GM21447 (cell line): ENCODE results near the gene BRSK1.

ENCODE experiments used
- ATAC-seq: cut with Tn5 transposase; IDR thresholded peaks from one replicate; pipeline ENCODE4 v1.9.1; 2021; ENCODE audit not compliant: unreplicated experiment

Gene BRSK1

DNA sequence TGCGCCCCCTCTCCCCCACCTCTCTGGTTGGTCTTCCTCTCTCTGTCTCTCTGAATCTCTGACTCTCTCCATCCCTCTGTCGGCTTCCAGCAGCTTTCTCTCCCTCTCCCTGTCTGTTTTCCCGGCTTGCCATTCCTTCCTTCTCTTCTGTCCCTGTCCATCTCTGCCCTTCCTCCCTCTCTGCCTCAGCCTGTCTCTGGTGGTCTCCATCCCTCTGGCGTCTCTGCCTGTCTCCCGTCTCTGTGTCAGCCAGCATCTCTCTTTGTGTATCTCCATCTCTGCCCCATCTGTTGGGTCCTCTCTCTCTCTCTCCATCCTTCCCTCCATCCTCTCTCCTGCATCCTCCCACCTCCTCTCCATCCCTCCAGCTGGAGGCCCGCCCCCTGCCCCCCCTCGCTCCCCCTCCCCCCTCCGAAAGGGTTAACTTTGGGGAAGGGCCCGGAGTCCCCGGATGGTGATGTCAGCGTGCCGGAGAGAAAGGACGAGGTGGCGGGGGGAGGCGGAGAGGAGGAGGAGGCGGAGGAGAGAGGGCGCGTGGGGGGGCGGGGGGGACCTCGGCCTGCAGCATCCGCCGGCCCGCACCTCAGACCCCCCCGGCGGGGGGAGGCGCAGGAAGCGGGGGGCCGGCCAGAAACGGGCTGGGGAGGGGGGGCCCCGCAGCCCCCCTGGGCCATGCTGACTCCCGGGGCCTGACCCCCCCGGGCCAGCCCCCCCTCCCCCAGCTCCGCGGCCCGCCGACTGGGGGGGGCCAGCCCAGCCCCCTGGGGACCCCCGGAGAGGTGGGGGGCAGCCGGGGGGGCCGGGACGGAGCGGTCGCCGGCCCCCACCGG lies at the start of gene BRSK1:
Gene BRSK1, plus strand, starts transcription at position 450 of the 830 bp plus-strand sequence. CDS start 446 bp downstream, outside the sequence.
- ATAC-seq: no peak

DNA sequence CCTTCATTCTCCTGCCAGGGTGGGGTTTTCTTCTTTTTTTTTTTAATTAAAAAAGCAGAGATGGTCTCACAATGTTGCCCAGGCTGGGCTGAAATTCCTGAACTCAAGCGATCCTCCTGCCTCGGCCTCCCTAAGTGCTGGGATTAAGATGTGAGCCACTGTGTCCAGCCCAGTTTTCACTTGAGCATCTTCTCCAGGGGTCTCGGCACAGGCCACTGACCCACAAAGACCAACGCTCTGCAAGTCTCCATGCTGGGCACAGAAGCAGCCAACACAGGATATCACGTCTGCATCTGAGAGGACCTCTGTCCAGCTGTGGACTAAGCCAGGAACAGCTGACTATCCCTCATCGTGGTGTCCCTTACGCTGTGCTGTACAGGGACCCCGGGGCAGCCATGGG lies 45.8 kb upstream of the BRSK1 start:
- ATAC-seq: no peak

DNA sequence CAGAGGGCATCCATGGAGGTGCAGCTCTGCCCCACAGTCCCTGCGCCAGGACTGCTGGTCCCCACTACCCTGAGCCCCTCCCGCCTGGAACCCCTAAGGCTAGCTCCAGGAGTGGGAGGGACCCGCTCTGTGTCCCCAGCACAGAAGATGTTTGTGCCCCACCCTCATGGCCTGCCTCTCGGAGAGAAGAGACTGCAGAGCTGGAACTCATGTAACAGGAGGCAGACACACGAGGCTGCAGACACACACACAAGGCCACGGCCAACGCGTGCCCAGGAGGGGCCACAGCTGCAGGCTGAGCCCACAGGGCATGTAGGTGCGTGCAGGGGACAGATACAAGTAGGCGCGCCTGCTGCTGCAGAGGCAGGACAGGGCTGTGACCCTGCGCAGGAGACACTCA lies 44.8 kb upstream of the BRSK1 start:
- ATAC-seq: no peak

DNA sequence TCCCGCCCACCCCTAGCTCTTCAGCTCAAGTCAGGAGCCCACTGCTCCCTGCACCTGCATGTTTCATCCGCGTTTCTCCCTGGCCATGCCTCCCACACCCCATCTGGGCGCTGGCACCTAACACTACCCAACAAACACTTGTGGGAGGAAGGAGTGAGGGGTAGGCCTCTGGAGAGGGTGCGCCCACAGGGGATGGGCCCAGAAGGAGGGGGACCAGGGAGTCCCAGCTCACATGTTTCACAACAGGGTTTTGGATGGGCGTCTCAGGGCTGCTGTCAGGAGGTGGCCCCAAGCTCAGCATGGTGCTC lies 43.1 kb upstream of the BRSK1 start:
- ATAC-seq: no peak

DNA sequence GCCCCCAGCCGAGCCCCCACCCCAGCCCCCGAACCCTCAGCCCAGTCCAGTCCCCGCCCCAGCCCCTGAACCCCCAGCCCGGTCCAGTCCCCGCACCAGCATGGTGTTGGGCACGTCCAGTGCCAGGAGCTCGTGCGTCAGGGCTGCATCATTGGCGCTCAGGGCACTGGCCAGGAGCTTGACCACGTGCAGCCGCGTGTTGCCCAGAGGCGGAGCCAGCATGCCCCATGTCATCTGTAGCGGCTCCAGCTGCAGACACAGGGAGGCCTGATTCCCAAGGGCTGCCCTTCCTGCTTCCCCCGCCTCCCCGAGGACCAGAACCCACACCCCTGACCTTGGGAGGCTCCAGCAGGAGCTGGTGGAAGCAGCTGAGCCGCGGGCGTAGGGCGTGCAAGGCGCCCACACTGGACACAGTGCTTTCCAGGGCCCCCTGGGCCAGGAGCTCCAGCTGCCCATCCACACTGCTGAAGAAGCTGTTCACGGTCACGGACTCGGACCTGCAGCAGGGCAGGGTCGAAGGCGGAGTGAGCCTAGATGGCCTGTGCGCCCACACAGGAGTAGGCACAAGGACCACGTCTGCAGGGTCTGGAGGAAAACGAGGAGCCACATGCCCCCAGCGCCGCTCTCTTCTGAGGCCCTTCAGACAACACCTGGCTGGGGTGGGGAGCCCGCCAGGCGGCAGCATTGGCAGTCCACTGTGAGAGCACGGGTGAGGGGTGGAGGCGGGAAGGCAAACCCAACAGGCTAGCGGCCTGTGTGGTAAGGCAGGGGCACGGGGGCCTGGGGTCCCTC lies 42.5 kb upstream of the BRSK1 start:
- no peak for ATAC-seq

DNA sequence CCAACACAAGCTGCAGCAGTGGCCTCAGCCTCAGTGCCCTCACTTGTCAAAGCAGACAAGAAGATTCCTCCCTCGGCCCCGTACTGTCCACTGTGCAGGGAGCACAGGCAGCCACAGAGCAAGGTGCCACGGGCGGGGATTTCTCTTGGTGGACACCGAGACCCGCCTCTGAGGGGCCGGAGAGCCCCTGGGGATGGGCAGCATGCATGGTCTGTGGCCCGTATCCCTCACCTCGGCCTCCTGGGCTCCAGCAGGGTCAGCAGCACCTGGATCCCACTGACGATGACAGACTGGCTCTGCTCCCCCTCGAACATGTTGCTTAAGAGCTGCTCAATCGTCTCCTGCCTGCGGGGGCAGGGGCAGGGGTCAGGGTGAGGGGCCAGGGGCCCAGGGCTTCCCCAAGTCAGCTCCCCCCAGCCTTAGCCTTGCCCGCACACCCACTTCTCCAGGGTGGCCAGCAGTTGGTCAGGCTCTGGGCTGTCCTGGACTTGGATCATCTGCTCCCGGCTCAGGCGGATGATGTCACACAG lies 41.8 kb upstream of the BRSK1 start:
- ATAC-seq: no peak

DNA sequence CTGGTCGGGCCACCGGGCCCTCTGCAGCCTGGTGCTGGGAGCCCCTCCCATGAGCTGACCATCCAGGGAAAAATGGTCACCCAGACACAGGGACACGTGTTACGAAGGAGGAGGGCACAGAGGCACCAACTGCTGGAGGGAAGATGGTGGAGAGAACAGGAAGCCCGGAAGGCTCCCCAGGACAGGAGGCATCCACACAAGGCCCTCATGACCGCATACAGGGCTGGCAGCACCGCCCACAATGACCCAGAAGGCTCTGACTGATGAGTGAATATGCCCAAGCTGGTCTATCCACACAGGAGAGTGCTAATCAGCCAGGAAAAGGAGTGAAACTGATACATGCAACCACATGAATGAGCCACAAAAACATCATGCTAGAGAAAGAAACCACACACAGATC lies 41.3 kb upstream of the BRSK1 start:
- no peak for ATAC-seq

DNA sequence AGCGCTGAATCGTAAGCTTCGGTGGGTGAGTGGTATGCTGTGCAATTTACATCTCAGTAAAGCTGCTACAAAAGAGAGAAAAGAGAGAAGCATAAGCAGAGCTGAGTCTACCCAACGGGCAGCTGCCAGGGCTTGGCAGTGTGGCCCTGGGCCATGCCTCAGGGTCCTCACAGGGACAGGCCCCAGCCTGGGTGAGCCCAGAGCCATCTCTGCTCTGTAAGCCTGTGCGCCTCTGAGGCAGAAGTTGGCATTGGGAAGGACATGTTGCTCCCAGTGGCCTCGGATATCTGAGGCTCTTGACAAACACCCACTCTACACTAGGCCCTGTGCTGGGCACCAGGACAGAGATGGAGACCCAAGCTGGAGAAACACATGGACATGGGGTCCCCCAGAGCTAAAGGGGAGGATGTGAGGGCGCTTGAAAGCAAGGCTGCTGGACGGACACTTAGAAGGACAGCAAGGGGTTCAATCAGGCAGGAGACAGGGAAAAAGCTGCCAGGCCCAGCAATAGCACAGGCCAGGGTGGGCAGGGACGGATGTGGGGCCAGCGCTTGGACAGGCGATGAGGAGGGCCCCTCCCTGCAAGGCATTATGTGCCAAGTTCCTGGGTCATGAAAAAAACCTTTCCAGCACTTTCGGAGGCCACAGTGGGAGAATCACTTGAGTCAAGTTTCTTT lies 39.7 kb upstream of the BRSK1 start:
- ATAC-seq: no peak

DNA sequence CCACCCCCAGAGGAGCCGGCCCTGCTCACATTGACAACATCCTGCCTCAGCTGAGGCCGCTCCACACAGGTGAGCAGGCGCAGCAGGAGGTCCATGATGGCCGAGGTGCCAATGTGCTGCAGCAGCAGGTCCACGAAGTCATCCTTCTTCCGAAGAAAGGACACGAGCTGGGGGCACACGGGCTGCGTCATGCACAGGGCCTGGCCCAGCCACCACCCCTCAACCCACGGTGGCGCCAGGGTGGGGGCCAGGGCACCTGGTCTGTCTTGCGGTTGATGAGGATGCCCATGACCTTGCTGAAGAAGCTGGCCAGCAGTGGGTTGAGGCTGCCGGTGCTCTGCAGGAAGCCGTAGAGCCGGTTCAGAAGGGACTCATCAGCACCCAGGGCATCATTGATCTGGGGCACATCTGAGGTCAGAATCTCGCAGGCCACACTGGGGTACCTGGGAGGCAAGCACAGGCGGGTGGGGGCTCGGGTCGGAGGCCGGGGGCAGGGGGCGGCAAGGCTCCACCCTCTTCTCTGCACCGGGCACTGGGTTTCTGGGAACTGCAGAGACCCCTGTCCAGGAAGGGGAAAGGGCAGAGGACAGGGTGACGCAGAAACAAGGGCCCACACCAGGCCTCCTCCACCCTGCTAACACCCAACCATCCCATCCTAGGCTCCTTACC lies 38.4 kb upstream of the BRSK1 start:
- ATAC-seq: no peak

DNA sequence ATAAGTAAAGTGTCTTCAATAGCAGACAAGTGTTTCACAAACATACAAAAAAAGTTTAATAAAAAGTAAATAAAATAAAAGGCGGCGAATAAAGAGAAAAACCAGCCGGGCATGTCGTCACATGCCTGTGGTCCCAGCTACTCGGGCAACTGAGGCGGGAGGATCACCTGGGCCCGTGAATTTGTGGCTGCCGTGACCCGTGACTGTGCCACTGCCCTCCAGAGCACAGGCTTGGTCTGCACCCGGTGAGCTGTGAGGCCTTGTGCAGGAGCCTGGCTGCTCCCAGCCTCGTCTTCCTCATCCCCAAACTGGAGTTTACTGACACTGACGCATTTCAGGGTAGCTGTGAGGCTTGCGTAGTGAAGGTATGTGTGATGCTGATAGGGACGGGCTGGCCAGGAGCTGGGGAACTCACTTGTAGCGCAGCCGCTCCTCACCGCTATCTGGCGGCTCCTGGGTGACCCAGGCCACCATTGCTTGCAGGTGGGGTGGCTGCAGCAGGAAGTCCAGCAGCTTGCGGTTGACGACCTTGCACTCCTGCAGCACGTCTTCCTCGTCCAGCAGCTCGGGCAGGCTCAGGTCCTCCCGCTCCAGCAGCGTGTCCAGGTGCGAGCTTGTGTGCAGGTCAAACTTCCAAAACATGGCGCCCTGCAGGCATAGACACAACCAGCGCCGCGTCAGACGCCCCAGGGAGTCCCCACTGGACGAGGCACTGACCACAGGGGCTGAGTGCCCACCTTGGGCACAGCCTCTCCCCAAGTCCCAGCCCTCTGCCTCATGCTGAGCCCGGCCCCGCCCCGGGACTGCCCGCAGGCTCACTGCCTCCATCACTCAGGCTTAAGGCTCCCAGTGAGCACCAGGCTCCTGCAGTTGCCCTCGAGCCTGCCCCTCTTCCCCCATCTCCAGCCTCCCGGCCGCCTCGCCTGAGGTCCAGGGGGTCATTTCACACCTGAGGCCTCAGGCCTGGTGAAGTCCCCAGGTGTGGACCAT lies 37.0 kb upstream of the BRSK1 start:
- ATAC-seq: no peak

DNA sequence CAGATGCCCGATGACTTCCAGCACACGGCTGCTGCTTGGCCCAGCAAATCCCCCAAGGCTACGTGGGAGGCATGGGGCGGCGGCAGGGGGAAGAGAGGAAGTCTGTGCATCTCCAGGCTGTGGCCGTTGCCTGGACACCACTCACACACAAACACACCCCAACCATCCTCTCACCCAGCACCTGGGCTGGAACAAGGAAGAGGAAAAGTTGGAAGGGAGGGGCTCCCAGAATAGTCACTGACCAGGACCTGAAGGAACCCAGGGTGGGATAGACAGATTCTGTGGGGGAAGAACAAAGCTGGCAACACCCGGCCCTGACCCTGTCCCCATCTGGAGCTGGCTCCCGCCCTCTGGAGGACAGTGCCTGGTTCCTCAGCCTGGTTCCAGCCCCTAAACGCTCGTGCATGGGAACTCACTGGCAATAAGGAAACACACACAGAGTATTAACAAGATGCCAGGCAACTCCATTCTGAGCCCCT lies 36.1 kb upstream of the BRSK1 start:
- no peak for ATAC-seq

DNA sequence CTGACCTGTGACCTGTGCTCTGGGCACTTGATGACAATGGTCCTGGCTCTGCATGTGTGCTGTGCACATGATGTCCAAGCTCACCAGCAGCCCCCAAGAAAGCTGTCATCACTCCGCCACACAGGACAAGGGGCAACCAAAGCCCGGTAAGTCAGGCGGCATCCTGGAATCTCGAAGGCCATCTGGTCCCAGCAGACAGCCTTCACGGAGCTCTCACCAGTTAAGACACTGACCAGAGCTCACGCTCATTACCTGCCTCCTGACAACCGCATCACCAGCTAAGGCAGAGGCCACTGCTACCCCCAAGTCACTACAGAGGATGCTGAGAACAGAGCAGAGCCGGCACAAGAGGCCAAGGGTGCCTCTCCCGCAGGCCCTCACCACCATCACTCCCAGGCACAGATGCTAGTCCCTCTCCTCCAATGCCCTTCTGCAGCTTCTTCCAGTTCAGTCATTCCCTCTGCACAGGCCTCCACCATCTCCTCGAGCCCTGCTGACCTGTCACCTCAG lies 35.6 kb upstream of the BRSK1 start:
- no peak for ATAC-seq

DNA sequence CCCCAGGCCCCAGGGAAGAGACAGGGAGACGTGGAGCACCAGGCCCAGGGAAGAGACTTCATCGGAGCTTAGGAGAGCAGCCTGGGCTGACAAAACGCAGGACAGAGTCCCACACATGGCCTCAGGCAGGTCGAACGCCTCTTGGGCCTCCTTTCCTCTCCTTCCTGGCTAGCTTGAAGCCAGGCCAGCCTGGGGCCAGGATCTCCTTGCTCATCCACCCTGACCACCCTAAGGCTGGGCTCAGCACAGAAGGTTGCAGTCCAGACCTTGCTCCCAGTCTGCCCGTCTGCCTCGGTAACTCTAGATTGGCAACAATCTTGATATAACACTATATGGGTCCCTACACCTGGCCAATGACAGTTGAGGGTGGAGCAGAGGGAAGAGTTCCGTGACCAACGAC lies 35.1 kb upstream of the BRSK1 start:
- no peak for ATAC-seq

DNA sequence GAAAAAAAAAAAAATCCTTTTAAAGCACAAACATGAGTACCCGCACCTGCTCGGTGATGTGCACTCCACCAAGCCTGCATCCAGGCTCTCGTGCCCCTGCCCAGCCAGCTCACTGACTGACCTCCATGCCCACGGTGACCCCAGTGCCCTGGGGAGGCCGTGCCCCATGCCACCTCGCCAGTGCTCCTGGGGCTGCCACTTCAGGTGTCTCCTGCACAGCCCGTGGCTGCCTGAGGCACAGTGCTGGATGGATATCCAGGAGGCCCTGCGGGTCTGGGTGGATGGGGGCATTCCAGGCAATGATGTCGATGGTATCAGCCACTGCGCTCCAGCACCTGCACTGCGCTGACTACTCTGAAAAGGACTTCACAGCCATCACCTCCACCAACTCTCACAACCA lies 34.0 kb upstream of the BRSK1 start:
- ATAC-seq: no peak

DNA sequence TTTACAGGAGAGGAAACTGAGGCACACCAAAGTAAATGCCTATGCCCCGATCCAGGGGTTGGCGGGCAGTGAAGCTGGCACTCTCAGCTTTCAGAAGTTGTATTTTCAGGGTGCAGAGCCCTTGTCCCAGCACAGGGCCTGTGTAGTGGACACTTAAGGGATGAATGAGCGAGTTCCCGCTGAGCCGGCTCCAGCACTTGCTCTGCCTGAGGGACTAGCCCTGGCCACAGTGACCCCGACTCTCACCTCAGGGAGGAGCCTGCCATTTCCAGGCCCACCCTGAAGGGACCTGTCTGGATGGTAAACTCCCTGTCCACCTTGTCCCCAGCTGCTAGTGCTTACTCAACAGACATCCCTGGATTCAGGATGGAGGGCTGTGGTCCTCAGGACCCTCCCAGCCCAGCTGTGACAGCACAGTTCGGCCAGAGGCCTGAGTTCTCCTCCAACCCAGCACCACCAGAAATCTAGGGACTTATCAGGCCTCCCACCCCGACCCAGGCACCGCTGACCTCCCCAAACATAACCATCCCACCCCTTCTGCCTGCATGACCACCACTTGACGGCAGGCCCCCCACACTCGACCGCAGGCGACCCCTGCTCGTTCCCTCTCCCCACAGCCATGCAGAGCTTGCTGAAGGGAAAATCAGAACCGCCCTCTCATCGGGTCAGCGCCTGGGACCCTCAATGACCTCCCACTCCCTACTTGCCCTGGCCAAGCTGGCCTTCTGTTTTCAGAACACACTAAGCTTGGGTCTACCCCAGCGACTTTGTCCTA lies 33.3 kb upstream of the BRSK1 start:
- no peak for ATAC-seq

DNA sequence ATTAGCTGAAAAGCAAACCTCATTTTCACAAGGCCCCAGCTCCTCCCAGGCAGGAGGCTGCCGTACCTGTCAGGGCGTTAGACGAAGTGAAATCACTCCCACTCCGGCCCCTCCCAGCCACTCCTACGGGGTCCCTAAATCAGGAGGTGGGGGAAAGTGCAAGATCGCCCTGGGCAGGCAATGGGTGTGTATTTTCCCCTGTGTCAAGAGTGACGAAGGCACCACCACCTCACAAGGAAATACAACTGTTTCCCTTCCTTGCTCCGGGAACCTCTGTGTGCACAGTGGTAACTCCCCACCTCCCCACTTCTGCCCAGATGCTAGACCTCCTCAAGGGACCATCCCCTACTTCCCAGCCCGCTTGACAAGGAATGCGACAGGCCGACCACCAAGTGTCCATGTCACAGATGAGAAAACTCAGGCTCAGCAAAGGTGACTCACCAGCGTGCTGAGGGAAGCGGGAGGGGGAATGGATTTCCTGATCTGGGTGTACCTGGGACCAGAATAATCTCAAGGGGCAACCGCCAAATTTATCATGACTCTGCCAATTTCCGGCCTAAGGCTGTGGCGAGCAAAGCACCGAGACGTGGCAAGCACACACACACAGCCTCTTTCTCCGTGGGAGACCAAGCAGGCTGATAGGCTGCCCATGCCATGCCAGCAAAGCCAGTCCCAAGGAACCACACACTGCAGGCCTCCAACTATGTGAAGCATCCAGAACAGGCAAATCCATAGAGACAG lies 32.3 kb upstream of the BRSK1 start:
- no peak for ATAC-seq

DNA sequence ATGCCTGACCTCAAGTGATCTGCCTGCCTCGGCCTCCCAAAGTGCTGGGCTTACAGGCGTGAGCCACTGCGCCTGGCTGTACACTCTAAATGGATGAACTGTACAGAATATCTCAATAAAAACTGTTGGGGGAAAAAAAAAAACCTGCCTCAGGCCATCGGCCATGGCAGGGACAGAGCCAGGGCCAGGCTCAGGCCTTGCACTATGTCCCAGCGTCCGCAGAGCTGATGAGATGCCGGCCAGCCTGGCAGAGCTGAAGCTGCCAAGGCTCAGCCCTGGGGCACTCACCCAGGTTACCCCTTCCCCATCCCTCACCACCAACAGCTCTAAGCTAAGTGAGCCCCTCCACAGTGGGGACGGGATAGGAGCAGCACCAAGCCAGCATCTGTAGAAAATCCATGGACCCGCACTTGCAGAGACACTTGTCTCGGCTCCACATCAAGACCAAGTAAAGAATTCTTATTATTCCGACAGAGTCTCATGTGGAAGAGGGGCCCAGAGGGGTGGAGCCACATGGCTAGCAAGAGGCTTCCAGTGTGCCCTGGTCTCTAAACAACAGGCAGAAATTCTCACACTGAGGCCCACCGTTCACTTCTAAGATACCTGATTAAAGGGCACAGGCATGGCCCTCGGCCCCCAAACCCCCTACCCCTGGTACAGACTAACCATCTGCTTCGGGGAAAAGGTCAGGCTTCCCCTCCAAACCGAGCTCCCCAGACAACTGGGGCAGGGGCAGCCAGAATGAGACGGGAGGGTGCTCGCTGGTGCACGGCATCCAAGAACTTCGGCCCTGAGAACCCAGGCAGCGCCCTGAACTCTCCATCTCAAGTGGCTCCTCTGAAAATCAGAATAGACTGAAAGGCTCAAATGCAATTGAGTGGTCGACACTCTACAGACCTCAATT lies 30.8 kb upstream of the BRSK1 start:
- no peak for ATAC-seq
